Right lobe of liver (tissue), 6 donors: ENCODE data around the gene IL17REL. TPM values are rescaled to one million over a fixed set of nuclear protein-coding genes. Genes with fewer than 3 reads are reported as not detected.
A peak's percentile ranks its signal among the peaks of the same experiment; 100 is the strongest.

Source experiments
- ATAC-seq, 4 donors: fragments of 200-7000 bp; cut with Tn5 transposase; one replicate each; pipeline ENCODE4 v1.9.1; 2020; ENCODE audit warnings: mild to moderate bottlenecking in 4 of 4, moderate library complexity in 4 of 4
- DNase-seq, 3 donors: peaks; one replicate each; pipeline ENCODE4 v3.0.0-alpha.2; 2020
- H3K27ac ChIP-seq, 3 donors: fragments of 200-600 bp; one replicate each; pipeline ENCODE4 v1.8.0; 2022
- H3K27me3 ChIP-seq, 2 donors: fragments of 200-600 bp; one replicate each; pipeline ENCODE4 v1.8.0; 2022
- H3K36me3 ChIP-seq, 4 donors: fragments of 200-600 bp; sonication (generic) in 1 of 4; one replicate each; pipeline versions ENCODE4 v1.5.1 to v1.8.0; 2017 to 2022; ENCODE audit warnings: control low read depth in 1 of 4
- H3K4me1 ChIP-seq, 4 donors: fragments of 200-600 bp; sonication (generic) in 1 of 4; one replicate each; pipeline versions ENCODE4 v1.5.1 to v1.8.0; 2017 to 2022; ENCODE audit warnings: control low read depth in 1 of 4
- H3K4me3 ChIP-seq, 3 donors: fragments of 200-600 bp; one replicate each; pipeline ENCODE4 v1.8.0; 2022
- H3K9me3 ChIP-seq, 4 donors: fragments of 200-600 bp; sonication (generic) in 1 of 4; one replicate each; pipeline versions ENCODE4 v1.5.1 to v1.8.0; 2017 to 2022; ENCODE audit warnings: control low read depth in 1 of 4
- CTCF ChIP-seq, 4 donors: fragments of 200-600 bp in 3 of 4; fragments of 450-650 bp in 1 of 4; IDR thresholded peaks; one replicate each; pipeline versions ENCODE4 v1.5.1 to v1.8.0; 2016 to 2022; ENCODE audit warnings: antibody characterized with exemption in 4 of 4, mild to moderate bottlenecking in 2 of 4
- POLR2A ChIP-seq: fragments of 450-650 bp; IDR thresholded peaks from one replicate; pipeline ENCODE4 v1.6.1; 2017; ENCODE audit warnings: antibody characterized with exemption, mild to moderate bottlenecking
- WGBS: methylation state at CpG from one replicate; pipeline ENCODE4 v1.1.6; 2018; ENCODE audit warnings: low coverage, low lambda C conversion rate; ENCODE audit not compliant: insufficient coverage; ENCODE audit errors: missing lambda C conversion rate; 5-methylcytosine and 5-hydroxymethylcytosine counted together
- intact Hi-C, 2 donors: fragments of 100-400 bp; cut with DNase I; formaldehyde crosslinking; loops; one replicate each; pipeline versions ENCODE4 v1.11.2 to v1.14.1; 2022
- total RNA-seq, 6 experiments: library from RNA; depleted of rRNA in 2 of 6; stranded (reverse); fragments of >200 nt in 2 of 6; fragmentation: NEBNext Ultra II Directional in 3 of 6; extraction: Animal tissue kit (Norgen Biotek cat#: 25700) in 3 of 6; gene quantifications; one replicate each; pipeline versions ENCODE4 v1.1.0 to v1.2.4, GENCODE V29; 2016 to 2023
- donor health status: DM: no; HTN: yes; CAD: no.
- donor health status: DM: no; HTN: no; CAD: no.
- donor health status: DM: no; HTN: no; CAD: no.
- donor health status: DM: no; HTN: yes; CAD: no.
- donor health status: DM: no; HTN: yes; CAD: no.

IL17REL gene
- total RNA-seq, 6 experiments from 2014 or later: not detected

GRCh38 chr22:50039669-50040443 is 27.3 kb upstream of the IL17REL start:
- WGBS: 68% methylated on average over 4 of the region's 29 CpGs
- intact Hi-C loops: loop anchor here in 1 of 2 donors (10.0 kb wide), 1 partner anchor 275 kb away; no protein-coding TSS in a partner anchor
- ATAC-seq: no peak
- H3K4me3 ChIP-seq: no peak overlapping the region
- no peaks in the 10 kb centered on the region for H3K4me1 ChIP-seq
- no peaks in the 10 kb centered on the region for H3K27me3 ChIP-seq
- TF ChIP-seq POLR2A (no peak), CTCF (IDR thresholded peaks at IDR 0.05) (no peak)
- no peak for DNase-seq
- no peaks in the 10 kb centered on the region for H3K36me3 ChIP-seq
- no peak overlapping the region for H3K27ac ChIP-seq
- no peaks in the 10 kb centered on the region for H3K9me3 ChIP-seq

- no peak for TF ChIP-seq CTCF (IDR thresholded peaks at IDR 0.05)
- TF ChIP-seq POLR2A: no peak
- Histone ChIP-seq H3K27me3 (no peaks in the 10 kb centered on the region), H3K27ac (no peak overlapping the region), H3K4me3 (no peak overlapping the region), H3K4me1 (no peaks in the 10 kb centered on the region), H3K36me3 (no peaks in the 10 kb centered on the region), H3K9me3 (no peaks in the 10 kb centered on the region)
- intact Hi-C loops: loop anchor here in 1 of 2 donors (10.0 kb wide), 1 partner anchor 271 kb away; no protein-coding TSS in a partner anchor
- 76% methylated on average over 11 of the region's 23 CpGs for WGBS
- DNase-seq: no peak
- peak in 1 of 4 donors; percentile 46 for ATAC-seq
Measured at GRCh38 chr22:50035976-50036724, 23.6 kb upstream of the IL17REL start.

- ATAC-seq (no peak), DNase-seq (no peak)
- Histone ChIP-seq H3K4me1 (peaks cover 0 to 2% (median 0%) of the 10 kb centered on the region in 4 donors), H3K36me3 (no peaks in the 10 kb centered on the region), H3K27me3 (no peaks in the 10 kb centered on the region), H3K9me3 (no peaks in the 10 kb centered on the region), H3K27ac (no peak overlapping the region), H3K4me3 (no peak overlapping the region)
- TF ChIP-seq CTCF (IDR thresholded peaks at IDR 0.05) (no peak), POLR2A (no peak)
- intact Hi-C loops: loop anchor here in 1 of 2 donors (10.0 kb wide), 1 partner anchor 271 kb away; no protein-coding TSS in a partner anchor
- 80% methylated on average over 3 of the region's 24 CpGs for WGBS
Measured at GRCh38 chr22:50035131-50035881, 22.7 kb upstream of the IL17REL start.
